Occipital lobe (tissue), 2 donors: ENCODE data around the gene DST. TPM values are rescaled to one million over a fixed set of nuclear protein-coding genes. Genes with fewer than 3 reads are reported as not detected.

ENCODE experiments used
- DNase-seq: peaks from one replicate; lab custom pipeline; 2025; lab: John Stamatoyannopoulos, UW
- total RNA-seq: library from RNA; depleted of rRNA; stranded (reverse); fragments of >200 nt; gene quantifications from one replicate; pipeline ENCODE4 v1.2.3, GENCODE V29; 2014

Gene DST
- total RNA-seq, 1 donor from 2014 or later: 329 TPM

DNA sequence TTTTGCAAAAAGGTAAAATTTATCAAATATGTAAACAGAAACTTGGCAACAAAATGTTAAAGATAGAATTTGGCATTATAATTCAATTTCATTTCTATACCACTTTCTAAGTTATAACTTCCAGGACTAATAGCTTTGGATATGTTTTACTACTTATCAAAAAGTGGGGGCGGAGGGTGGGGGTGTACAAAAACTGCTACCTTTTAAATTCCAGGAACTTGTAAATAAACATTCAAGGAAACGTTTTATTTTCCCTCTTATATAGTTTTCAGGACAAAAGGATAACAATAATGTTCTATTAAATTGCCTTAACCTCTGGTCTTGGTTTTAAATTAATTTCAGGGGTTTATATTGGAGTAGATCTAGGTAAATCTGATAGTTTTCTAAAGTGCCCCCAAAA, 103.8 kb downstream of the DST start:
- no peak for DNase-seq

DNA sequence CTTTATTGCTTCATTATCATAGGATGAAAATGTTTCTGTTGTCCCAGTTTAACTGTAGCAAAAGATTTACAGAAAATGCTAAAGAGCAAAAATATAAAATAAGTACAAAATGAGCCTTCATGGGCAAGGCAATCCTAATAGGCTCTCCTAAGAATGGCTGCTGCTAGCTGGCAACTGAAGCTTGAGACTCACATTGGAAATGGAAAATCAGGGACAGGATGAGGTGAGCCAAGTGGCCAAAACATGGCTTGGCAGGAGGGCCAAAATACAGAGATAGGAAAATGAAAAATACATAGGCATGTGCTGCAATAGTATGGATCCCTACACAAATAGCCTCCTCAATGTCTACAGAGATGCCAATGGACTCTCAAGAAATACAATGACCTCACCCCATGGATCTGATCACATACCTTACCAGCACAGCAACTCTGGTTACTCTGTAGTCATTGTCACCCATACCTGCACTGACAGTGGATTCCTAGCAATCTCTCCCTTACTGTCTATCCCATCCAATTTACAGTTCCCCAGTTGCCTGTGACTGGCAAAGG, 105.4 kb downstream of the DST start:
- DNase-seq: no peak

DNA sequence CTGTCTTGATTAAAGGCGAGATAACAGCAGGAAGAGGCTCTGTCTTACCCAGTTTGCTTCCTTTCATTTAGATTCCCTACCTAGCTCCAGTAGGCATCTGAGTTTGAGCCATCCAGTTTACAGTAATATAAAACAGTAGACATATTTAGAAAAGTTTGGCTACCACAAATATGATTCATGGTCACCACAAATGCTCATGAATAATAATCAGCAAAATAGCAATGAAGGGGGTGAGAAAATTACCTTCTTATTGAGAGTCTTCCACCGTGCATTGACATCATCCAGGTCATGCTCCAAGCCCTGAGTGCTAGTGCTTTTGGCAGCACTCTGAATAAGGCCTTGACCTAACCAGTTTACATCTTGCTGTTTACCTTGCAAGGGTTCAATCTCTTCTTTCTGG, 106.2 kb downstream of the DST start:
- DNase-seq: no peak

DNA sequence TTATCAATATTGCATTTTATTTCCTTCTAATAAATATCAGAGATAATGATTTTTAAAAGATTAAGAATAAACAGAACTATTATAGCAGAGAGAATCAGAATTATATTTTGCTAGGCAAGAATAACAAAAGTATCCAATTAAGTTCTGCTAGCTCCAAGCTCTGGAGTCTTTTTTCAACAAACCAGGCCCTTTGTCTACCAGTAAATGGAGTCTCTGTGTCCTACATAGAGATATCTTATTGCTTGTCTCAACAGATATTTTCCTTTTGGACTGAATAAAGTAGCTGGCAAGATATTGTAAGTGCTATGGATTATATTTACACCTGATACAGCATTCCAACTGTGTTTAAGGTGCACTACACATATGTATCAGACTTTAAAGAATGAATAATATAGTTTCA, 107.1 kb downstream of the DST start:
- DNase-seq: no peak

DNA sequence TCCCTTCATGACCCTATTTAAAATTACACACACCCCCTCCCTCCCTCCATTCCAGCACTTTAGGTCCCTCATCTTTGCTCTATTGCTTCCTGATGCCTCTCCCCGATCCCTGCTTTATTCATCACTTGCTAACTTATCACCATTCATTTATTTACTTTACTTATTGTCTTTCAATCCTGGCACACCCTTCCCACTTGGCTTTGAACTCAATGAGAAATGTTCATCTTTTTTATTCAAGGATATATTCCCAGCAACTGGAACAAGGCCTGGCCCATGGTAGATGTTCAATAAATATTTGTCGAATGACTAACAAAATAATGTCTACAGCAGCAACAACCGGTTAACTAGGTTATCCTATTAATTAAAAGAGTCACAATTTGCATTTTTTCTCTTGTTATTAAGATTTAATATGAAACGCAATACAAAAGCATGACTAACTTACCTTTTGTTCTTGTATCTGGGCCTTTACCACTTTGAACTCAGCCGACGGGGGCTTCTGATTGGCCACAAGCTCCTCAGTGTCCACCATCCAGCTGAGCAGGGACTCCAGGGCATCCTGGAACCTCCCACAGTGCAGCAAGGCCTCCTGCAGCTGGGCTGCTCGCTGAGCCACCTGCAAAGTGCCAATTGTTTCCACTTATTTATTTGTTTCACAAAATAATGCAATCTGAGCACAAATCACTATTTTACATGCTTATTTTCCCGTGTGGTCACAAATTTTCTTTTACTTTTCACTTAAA, 107.8 kb downstream of the DST start:
- no peak for DNase-seq

DNA sequence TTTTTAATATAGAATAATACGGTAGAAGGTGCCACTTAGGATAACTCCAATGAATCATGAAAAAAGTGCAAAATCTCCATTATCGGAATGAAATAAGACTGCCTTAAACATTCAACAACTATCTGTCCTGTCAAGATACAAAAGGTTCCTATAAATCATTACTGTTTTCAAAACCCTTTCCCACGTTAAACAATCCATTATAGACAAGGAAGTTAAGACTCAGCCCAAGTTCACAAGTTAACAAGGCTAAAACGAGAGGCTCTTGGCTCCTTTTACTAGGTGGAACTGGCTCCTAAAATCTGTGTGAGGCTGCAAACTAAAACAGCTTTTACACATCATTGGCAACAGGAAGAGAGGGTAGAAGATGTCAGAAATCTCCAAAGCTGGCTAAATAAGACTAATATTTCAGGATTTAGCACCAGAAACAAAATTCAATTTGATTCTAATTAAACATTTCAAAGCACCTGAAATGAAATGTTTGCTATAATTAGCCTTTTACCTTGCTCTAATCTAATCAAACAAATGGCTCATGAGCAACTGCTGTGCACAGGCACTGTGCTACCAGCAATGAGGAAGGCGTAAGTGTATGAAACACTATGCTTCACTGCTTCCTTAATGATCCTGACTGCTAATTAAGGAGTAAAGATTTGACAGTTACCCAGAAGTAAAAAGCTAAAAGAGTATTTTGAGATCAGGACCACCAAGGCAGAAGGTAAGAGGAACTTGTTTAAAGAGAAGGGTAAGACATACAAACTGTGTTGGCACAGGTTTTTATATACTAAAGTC, 109.7 kb downstream of the DST start:
- no peak for DNase-seq

DNA sequence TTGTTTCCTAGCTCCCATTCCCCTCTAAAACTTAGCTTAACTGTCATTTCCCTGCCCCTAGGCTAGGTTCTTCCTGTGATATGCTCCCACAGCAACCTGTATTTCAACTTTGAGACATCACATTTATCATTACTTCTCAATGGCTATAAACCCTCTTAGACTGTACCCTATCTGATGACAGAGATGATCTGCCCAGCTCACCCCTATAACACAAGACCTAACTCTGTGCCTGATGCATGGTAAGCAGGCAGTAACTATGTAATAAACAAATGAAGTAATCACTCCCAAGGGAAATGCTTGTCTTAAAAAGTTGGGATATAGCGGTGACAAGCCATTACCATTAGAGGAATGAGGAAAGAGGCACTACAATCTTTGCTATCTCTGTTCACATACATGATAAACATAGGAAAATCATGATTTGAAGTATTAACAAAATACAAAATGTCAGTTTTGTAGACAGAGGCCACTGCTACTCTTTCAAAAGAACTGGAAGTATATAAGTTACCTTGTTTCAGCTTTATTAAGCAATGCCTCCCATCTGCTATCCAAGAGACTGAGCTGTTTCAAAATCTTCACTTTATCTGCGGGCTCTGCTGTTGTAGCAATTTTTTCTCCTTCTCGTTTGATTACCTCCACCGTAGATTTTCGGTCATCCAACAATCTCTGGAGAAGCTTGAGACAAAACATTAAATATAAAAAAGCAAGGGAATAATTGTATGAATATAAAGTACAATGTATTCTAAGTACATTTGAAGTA, 110.7 kb downstream of the DST start:
- no peak for DNase-seq

DNA sequence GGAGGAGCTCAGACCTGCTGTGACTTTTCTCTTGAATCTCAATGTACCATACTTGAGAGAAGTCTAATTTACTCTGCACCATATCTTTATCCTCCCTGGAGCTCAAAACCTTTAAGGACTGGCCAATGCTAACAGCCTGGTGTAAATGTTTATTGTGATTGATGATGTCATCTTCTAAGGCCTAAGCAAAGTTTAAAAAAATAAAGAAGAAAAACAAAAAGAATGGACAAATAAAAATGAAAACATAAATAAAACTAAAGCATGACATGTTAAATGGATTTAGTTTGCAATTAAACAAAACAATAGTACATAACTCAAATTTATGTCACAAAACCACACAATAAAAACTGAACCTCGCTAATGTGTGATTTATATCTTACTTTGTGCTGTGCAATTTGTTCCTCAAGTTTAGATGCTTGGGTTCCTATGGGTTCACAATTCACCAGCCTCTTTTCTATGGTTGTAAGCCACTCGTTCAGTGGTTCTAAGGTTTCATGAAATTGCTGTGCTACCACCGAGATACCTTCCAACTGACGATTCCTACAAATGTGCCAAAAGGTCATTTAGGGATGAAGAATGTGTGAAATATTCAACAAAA, 113.0 kb downstream of the DST start:
- no peak for DNase-seq

DNA sequence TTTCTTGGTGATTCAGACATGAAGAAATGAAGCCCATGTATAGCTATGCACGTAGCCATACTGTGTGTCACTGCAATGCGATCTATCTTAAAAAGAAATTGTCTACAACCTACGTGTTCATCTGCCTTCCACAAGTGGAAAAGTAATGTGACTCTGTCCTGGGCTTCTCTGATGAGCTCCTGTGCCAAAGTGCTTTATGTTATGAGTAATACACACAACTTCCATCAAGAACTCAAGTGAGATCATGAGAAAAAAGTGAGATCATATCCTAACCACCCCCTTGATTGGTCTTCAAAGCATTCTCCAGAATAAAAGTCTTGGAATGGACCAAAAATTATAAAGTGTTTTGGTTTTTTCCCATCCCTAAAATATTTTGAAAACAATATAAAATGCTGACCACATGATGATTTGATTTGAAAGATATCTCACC, 114.3 kb downstream of the DST start:
- DNase-seq: no peak

DNA sequence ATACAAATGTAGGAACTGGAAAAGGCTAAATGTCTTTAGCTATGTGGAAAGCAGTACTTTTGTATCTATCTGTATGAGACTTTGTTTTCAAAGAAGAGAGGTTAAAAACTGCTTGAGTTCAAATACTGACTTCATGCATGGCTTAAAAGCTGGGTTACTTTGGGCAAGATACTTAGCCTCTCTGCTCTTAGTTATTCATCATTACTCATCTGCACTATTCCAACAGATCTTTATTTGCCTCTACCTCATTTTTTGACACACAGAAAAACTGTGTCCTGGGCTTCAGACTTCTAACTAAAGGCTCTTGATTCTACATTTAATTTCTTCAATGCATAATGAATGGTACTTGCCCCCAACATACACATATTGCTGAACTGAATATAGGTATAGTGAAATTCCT, 114.8 kb downstream of the DST start:
- no peak for DNase-seq

DNA sequence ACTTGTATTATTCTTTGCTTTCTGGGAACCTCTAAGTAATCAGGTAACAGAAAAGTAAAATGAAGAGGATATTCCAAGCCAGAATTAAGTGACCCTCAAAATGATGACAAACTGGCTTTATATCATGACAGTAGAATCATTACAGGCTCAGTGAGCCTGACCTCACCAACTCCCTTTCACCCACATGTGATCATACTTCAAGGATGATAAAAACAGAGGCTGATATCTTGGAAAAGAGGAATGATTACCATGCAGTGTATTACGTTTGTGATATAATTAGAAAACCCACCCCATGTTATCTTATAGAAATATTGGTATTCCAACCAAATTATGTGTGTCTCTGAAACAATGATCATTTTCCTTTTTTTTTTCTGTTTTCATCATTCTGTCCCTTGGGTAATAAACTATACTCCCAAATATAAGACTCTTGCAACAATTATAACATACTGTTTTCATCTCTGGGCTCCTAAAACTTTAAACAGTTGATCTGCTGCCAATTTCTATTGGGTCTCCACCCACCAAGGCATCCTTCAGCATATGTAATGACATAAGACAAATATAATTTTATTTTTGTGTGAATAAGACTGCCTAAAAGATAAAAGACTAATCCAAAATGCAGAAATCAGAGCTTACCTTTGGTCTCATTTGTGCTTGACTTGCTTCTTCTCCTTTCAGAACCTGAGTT, 115.7 kb downstream of the DST start:
- DNase-seq: no peak

DNA sequence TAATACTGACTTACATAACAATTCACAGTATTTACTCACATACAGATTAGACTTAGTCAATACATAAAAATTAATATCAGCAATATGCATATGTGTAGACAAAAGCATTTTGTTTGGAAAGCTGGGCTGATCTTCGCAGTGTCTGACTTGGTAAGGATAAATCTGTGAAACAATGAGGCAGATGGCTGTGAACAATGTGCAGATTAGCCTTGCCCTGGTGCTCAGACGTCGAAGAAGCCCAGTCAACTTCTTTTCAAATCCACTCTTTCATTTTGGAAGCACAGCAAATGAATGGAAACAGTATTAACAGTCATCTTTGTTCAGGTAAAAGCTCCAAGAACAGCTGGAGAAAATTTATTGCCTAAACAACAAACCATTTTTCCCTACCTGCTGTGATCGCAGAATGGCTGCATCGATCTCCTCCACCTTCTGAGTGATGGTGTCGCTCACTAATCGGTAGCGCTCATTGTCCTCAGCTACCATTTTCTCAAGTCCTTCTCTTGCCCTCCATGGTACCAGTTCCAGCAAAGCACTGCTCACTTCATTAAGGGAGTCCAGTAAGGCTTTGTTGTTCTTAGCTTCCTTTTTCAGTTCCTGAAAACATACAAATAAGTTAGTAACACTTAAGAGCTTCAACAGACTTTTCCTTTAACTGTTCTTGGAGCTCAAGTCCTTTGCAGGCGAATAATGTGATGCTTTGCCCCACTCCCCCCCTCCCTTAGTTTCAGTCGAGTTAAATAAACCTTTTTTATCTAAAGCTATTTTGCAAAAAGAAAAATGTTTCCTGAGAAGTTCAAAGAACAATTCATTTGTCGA, 116.5 kb downstream of the DST start:
- DNase-seq: no peak

DNA sequence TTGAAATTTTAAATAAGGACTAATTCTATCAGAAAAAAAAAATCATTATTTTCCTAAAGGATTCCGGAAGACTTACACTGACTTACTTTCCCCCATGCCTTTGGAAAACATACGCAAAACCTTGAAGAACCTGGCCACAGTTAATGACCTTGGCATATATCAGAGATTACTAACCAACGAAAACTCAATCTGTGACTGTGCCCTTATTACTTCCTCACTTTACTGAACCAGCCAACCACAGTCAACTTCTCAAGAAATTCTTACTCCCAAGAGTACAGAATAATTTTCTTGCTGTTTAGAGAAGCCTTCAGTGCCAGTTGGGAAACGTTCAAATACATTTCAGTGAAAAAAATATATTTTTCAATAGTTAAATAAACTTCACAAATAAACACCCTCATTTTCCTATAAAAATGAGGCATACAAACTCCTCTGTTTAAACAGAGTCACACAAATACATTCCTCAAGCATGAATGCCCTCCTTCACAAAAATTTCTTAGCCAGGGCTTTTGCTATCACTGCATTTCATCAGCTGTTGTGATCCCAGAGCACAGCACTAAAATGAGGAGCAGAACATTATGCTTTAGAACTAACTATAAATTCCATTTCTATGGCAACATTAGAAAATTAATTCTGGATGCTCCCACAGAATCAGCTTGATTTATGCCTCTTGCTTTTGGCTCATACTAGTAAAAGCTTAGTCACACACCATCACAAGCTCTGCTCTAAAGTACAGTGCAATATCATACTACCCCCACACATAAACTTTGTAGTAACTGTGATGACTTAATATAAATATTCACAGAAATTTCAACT, 117.6 kb downstream of the DST start:
- DNase-seq: no peak

DNA sequence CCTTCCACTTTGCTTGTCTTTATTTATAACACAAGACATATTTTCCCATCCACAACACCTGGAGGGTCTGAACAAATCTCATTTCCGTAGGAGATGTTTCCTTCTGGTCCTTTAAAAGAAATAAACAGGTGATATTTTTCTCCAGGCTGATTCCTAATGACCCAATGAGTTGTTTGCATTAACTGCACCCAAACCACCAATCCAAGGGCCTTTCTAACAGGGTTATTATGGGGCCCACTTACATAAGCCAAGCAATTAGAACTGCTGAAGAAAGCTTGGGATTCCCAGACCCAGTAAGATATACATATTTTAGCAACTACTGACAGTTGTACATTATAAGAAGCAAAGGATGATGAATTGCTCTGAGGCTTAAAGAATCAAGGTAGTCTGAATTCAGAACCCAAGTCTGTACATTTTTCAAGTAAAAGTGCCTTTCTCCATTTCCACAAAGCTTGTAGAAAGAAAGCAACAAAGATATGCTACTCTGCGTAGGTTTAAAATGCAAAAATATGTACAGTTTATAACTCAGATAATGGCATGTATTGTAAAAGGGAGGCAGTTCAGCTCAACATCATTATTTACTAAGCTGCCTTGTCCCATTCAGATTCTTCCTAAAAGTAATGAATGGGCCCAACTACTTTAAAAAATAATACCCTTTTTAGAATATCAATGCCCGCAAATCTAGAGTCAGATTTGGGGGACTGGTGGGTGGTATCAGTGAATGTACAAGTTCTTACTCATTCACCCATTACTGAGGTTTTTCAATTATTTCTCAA, 120.0 kb downstream of the DST start:
- DNase-seq: no peak

DNA sequence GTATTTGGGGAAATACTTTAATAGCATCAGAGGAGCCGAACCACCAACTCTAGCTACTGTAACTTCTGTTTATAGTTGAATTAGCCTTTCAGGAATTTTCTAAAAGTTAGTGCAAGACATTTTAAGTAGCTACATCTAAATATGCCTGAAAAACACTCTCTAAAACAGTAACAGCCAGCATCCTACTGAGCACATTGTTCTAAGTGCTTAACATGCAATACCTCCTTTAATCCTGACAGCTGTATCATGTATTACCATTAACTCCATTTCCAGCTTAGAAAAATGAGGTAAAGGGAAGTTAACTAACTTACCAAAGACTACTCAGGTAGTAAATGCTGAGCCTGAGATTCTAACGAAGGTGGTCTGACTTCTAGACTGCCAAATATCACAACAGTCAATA, 120.7 kb downstream of the DST start:
- DNase-seq: no peak

DNA sequence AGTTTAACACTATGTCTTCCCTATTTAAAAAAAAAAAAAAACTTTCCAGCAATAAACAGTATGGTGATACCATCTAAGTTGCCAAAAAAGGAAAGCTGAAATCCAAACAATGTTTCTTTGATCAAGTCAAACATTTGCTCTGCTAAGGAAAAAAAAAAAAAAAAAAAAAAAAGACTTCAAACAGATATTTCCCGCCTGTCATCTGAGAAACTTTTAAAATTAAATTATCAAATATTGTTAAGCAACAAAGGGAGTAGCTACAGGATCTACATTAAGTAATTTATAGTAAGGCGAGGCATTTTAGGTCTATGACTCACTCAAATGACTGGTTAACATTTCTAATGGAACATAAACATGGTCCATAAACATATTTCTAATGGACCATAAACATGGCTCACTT, 121.2 kb downstream of the DST start:
- no peak for DNase-seq

DNA sequence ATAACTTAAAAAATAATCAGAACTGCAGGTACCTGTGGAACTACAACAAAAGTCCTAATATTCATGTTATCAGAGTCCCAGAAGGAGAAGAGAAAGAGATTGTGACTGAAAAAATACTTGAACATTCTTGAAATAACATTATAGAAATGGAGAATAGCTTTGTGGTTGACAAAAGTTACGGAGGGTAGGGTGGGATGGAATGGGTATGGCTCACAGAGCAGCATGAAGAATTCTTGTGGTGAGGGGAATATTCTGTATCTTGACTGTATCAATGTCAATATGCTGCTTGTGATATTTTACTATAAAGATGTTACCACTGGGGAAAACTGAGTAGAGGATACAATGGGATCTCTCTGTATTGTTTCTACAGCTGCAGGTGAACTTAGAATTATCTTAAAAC, 122.5 kb downstream of the DST start:
- DNase-seq: no peak

DNA sequence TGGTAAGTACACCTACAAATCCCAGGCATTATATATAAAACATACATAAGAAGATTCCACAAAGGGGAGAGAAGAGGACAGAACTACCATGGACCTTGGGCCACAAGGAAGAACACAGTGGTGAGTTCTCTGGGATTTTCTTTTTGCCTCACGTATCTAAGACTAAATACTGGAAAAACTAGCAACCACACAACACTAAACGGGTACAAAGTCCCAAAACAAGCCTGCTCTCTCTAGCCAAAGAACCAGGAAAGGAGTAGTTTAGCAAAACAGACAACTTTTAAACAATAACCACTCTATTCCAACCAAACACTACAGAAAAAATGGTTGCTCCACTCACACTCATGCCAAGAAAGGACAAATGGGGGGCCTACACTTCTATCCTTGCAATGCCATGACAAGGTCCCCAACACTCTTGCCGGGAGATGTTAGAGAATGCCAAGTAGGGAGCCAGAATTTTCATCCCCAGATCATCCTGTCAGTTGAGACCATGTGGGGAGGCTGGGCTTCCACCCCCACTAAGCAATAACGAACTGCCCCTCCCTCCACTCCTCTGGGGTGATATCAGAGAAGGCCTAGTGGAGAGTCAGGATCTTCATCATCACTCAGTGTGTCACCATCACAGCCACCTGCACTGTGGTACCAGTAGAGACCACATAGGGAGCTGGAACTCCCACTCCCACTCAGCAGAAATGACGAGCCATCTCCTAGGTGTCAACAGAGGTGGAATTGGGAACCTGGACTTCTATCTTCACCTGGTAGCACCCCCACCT, 123.5 kb downstream of the DST start:
- no peak for DNase-seq
